SU-DHL-6 (cell line): ENCODE data around the gene GPR137C.

Experiments used
- H2AFZ ChIP-seq: fragments of 200-600 bp; sonication (generic); 2 replicates; pipeline ENCODE4 v1.6.1; 2014; ENCODE audit warnings: low read depth, mild to moderate bottlenecking, moderate library complexity, mixed read lengths, antibody characterized with exemption, low read length; ENCODE audit not compliant: severe bottlenecking
- H3F3A ChIP-seq: fragments of 200-600 bp; shearing (Covaris generic); 2 replicates; pipeline ENCODE4 v1.6.0; 2016; ENCODE audit warnings: antibody characterized with exemption, mild to moderate bottlenecking; ENCODE audit not compliant: insufficient read depth
- H3K27ac ChIP-seq: fragments of 200-600 bp; sonication (generic); 2 replicates; pipeline ENCODE4 v1.5.1; 2016; ENCODE audit warnings: low read depth, mild to moderate bottlenecking, low read length, moderate library complexity, mixed read lengths
- H3K27me3 ChIP-seq: fragments of 200-600 bp; sonication (generic), shearing (Covaris generic); 2 replicates; pipeline ENCODE4 v1.6.0; 2014; ENCODE audit warnings: mild to moderate bottlenecking, low read length
- H3K36me3 ChIP-seq: fragments of 200-600 bp; sonication (generic); 2 replicates; pipeline ENCODE4 v1.6.1; 2014; ENCODE audit warnings: mild to moderate bottlenecking, low read length, mixed read lengths
- H3K4me2 ChIP-seq: fragments of 300-600, 200-600 bp; shearing (Covaris generic), sonication (generic); 2 replicates; pipeline ENCODE4 v1.6.0; 2014; ENCODE audit warnings: low read length, low read depth, mild to moderate bottlenecking; ENCODE audit not compliant: poor library complexity, severe bottlenecking
- H3K4me3 ChIP-seq: fragments of 200-600 bp; sonication (generic); 2 replicates; pipeline ENCODE4 v1.5.1; 2014; ENCODE audit warnings: antibody characterized with exemption, low read length, mild to moderate bottlenecking, mixed read lengths; ENCODE audit not compliant: insufficient read depth, poor library complexity, severe bottlenecking
- H3K79me2 ChIP-seq: fragments of 200-600 bp; sonication (generic); 2 replicates; pipeline ENCODE4 v1.6.1; 2014; ENCODE audit warnings: mild to moderate bottlenecking, low read length, moderate library complexity; ENCODE audit not compliant: insufficient read depth
- H3K9ac ChIP-seq: fragments of 200-600 bp; sonication (generic); 2 replicates; pipeline ENCODE4 v1.7.0; 2014; ENCODE audit warnings: mild to moderate bottlenecking, low read length
- H3K9me2 ChIP-seq: fragments of 200-600 bp; sonication (generic); replicated peaks from 2 replicates; pipeline ENCODE4 v1.6.1; 2014; ENCODE audit warnings: low read length; ENCODE audit not compliant: insufficient read depth
- H3K9me3 ChIP-seq: fragments of 200-600 bp; sonication (generic); 2 replicates; pipeline ENCODE4 v1.6.1; 2014; ENCODE audit warnings: low read length, mixed read lengths; ENCODE audit not compliant: insufficient read depth
- H4K20me1 ChIP-seq: fragments of 200-600 bp; sonication (generic); 2 replicates; pipeline ENCODE4 v1.6.1; 2014; ENCODE audit warnings: low read depth, mild to moderate bottlenecking, antibody characterized with exemption, low read length, moderate library complexity, mixed read lengths
- CTCF ChIP-seq: fragments of 200-600 bp; sonication (generic); IDR thresholded peaks from one replicate; pipeline ENCODE4 v1.5.1; 2017; ENCODE audit warnings: antibody characterized with exemption, mild to moderate bottlenecking, low read length, moderate library complexity; ENCODE audit not compliant: insufficient read depth, poor library complexity, severe bottlenecking
- EZH2phosphoT487 ChIP-seq: fragments of 200-600 bp; sonication (generic), shearing (Covaris generic); conservative IDR thresholded peaks from 2 replicates; pipeline ENCODE4 v1.6.1; 2018; ENCODE audit warnings: mild to moderate bottlenecking, antibody characterized with exemption, low read length, moderate library complexity, mixed read lengths

GPR137C gene

GRCh38 chr14:52656905-52657304, 104.3 kb downstream of the GPR137C start:
- peaks cover 26% of the 10 kb centered on the region; the same call in 1 of the 2 replicates for H3K36me3 ChIP-seq
- no peaks in the 10 kb centered on the region for H3K79me2 ChIP-seq
- no peak overlapping the region for H3K27ac ChIP-seq
- H4K20me1 ChIP-seq: no peaks in the 10 kb centered on the region
- H3K9ac ChIP-seq: no peak overlapping the region
- H2AFZ ChIP-seq: no peak overlapping the region
- TF ChIP-seq EZH2phosphoT487 (no peak), CTCF (no peak)
- H3K9me3 ChIP-seq: no peaks in the 10 kb centered on the region
- H3F3A ChIP-seq: no peaks in the 10 kb centered on the region; the same call in 1 of the 2 replicates
- H3K4me2 ChIP-seq: no peak overlapping the region
- H3K4me3 ChIP-seq: no peak overlapping the region
- no peaks in the 10 kb centered on the region for H3K9me2 ChIP-seq
- H3K27me3 ChIP-seq: no peaks in the 10 kb centered on the region

DNA sequence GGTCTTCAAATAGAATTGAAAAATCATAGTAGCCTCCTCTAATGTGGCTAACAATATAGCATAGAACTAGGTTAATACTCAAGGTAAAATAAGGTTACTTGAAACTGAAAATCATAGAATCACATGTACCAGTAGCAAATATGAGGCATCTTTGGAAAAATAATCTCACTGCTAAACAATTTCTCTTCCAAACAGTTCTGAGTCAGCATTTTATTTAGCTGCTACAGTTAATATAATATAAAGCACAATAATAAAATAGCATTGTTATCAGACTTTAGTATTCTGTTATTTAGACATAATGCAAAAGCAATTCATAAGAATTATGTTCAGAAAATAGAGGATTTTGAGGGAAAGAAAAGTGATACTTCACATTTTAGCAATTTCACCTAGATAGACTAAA, 107.7 kb downstream of the GPR137C start:
- H3K4me3 ChIP-seq: no peak overlapping the region
- peaks cover 19% of the 10 kb centered on the region; the same call in 1 of the 2 replicates for H3K36me3 ChIP-seq
- no peaks in the 10 kb centered on the region for H4K20me1 ChIP-seq
- H3K9ac ChIP-seq: no peak overlapping the region
- H3K27me3 ChIP-seq: no peaks in the 10 kb centered on the region
- no peaks in the 10 kb centered on the region for H3K9me3 ChIP-seq
- H3K9me2 ChIP-seq: no peaks in the 10 kb centered on the region
- no peak overlapping the region for H2AFZ ChIP-seq
- H3K4me2 ChIP-seq: no peak overlapping the region
- no peak for TF ChIP-seq CTCF
- TF ChIP-seq EZH2phosphoT487: no peak
- H3K27ac ChIP-seq: no peak overlapping the region
- no peaks in the 10 kb centered on the region for H3F3A ChIP-seq
- no peaks in the 10 kb centered on the region for H3K79me2 ChIP-seq

DNA sequence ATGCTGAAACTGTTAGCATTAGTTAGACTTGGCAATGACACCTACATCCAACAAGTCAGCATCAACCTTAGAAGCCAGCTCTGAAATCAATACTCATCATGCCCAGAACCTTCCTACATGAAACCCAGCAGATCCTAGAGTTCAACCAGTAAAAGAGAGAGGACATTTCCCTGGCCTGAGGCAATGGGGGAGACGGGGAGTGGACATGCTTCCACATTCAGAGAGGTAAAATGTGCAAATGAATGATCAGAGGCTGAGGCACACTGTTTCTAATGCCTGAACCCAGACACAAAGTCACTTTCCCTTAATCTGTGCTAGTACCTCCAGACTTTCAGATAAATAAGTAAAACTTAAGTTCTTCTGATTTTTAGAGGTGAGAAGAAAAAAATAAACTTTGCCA, 108.2 kb downstream of the GPR137C start:
- H3K9me2 ChIP-seq: no peaks in the 10 kb centered on the region
- no peak overlapping the region for H3K27ac ChIP-seq
- H2AFZ ChIP-seq: no peak overlapping the region
- TF ChIP-seq EZH2phosphoT487 (no peak), CTCF (no peak)
- no peaks in the 10 kb centered on the region for H3K9me3 ChIP-seq
- H3F3A ChIP-seq: no peaks in the 10 kb centered on the region
- no peaks in the 10 kb centered on the region for H4K20me1 ChIP-seq
- no peaks in the 10 kb centered on the region for H3K27me3 ChIP-seq
- no peak overlapping the region for H3K9ac ChIP-seq
- H3K4me2 ChIP-seq: no peak overlapping the region
- no peak overlapping the region for H3K4me3 ChIP-seq
- no peaks in the 10 kb centered on the region for H3K79me2 ChIP-seq
- H3K36me3 ChIP-seq: peaks cover 20% of the 10 kb centered on the region; the same call in 1 of the 2 replicates
